Dermis blood vessel endothelial cell (primary cell): ENCODE data around the gene KLHL4. TPM values are rescaled to one million over a fixed set of nuclear protein-coding genes. Genes with fewer than 3 reads are reported as not detected.
A peak's percentile ranks its signal among the peaks of the same experiment; 100 is the strongest.
"Not testable (repeated sequence)": the region's sequence is repeated elsewhere in the genome, so short reads cannot be mapped to it uniquely, and the experiment has no call there.

ENCODE experiments used
- DNase-seq: peaks from one replicate; pipeline ENCODE4 v3.0.0; 2010
- total RNA-seq: library from RNA; depleted of rRNA; stranded (reverse); fragments of >200 nt; gene quantifications from 2 replicates; pipeline ENCODE4 v1.2.3, GENCODE V29; 2014

The KLHL4 gene
- 65.0 and 99.5 TPM in 2 replicates for total RNA-seq

DNA sequence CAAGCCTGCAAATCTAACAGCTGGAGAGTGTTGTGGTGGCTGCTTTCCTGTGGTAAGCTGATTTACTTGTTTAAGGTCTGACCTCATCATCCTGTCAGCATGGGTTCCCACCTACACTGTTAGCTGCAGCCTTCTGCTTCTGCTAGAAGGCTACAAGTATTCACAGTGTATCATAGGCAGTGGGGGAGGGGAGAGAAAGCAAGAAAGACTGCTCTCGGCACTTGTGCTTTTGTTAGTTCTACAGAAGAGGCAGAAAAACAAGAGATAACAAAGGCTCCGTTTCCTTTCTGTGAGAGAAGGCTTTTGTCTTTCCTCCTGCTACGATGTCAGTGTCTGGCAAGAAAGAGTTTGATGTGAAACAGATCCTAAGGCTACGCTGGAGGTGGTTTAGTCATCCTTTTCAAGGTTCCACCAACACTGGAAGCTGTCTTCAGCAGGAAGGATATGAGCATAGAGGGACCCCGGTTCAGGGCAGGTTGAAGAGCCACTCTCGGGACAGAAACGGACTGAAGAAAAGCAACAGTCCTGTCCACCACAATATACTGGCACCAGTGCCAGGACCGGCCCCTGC is at the start of gene KLHL4:
Gene KLHL4, plus strand, starts transcription at position 232 of the 571 bp plus-strand sequence. Its CDS starts 92 bp downstream, at position 324.
- peak; percentile 91 for DNase-seq

- no peak for DNase-seq
Observed at GRCh38 chrX:87468941-87469340, 48.7 kb upstream of the KLHL4 start.

- no peak for DNase-seq
Observed at GRCh38 chrX:87475793-87476192, 41.8 kb upstream of the KLHL4 start.

- DNase-seq: not testable (repeated sequence)
Observed at GRCh38 chrX:87478703-87479102, 38.9 kb upstream of the KLHL4 start.

DNA sequence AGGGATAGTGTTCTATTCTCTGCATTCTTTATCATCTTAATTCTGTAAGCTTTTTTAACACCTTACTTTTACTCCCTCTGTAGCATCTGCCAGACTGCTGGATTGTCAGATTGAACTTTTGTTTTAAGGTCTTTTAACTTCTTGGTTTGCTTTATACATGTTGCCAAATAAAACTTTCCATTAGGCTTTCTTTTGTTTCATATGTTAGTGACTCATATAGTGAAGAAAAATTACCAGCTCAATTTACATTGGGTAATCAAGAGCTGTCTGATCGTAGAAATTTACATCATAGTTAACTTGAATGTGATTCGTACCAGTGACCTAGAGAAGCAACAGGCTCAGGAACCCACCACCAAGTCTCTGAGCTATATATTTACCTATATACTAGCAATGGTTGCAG is 28.5 kb upstream of the KLHL4 start:
- DNase-seq: peak; percentile 25

GRCh38 chrX:87515836-87516235 is 1.8 kb upstream of the KLHL4 start:
- DNase-seq: peak; percentile 9

DNA sequence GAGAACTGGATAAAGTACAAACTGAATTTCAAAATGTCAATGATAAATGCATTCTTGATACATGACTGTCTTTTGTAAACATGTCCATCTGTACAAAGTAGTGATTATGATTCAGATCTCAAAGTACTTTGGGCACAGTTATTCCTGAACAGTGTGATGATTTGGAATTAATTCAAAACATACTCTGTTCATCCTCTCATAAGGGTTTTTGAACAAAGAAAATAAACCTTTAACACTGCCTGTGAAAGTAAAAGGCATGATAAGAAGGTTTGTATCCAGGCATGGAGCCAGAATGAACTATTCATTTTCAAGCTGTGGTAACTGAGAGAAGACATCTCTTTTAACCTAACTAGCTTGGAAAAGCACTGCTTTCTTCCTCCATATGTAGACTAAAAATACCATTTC is 883 bp upstream of the KLHL4 start:
- peak; percentile 57 for DNase-seq

- DNase-seq: peak; percentile 48
Observed at GRCh38 chrX:87518504-87518903, 902 bp downstream of the KLHL4 start.

DNA sequence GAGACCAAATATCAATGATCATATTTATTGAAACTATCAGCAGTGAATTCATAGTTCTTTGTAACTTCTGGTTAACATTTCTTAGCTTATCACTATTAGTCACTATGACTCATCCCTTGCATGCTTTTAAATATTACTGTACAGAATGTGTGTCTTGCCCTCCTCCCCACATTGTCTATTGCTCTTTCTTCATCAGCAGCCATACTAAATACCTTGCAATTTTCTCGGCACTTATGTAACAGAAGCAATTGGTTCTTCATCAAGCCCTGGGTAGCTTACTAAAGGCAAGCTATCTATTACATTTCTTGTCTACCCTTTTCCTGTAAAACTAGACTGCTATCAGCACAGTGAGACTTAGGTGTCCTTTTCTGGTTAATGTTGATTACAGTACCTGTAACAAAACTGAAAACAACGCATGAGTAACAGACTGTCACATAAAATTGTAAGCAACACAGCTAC is 8.2 kb downstream of the KLHL4 start:
- DNase-seq: peak; percentile 54

- no peak for DNase-seq
Observed at GRCh38 chrX:87526281-87526680, 8.7 kb downstream of the KLHL4 start.

GRCh38 chrX:87528487-87528886 is 10.9 kb downstream of the KLHL4 start:
- DNase-seq: no peak

DNA sequence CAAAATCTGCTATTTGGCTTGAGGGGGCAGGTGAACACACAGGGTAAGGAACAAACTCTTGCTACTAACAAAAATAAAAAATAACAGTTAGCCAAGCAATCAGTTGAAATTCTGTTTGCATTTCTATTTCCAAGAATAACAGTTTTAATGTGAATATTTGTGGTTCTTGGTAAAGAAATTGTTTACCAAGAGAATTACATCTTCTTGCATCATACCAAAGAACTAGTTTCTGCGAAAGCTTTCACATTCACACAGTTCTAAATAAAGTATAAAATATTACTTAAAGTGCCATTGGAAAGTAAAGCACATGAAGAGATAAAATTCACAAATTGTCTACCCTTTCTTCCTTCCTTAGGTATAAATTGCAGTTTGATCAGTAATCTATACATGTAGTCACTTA is 54.4 kb downstream of the KLHL4 start:
- DNase-seq: no peak

- no peak for DNase-seq
Observed at GRCh38 chrX:87572901-87573300, 55.3 kb downstream of the KLHL4 start.

DNA sequence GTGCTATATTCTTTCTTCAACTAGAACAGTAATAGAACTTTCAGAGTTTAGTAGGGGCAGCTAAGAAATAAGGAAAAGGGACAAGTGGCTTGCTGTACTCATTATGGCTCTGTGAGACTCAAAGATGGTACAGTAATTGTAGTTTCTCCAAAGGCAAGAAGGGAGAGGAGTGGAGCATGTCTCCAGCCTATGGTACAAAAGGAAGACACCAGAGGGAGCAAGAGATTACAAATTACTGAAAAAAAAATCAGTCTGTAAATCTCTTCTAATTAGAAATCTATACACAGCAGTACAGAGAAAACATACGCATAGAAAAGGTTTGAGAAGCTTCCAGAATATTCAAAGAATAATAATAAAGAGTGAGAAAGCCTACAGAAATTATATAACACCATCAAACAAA is 61.4 kb downstream of the KLHL4 start:
- DNase-seq: peak; percentile 25

GRCh38 chrX:87580862-87581261 is 63.3 kb downstream of the KLHL4 start:
- DNase-seq: no peak

DNA sequence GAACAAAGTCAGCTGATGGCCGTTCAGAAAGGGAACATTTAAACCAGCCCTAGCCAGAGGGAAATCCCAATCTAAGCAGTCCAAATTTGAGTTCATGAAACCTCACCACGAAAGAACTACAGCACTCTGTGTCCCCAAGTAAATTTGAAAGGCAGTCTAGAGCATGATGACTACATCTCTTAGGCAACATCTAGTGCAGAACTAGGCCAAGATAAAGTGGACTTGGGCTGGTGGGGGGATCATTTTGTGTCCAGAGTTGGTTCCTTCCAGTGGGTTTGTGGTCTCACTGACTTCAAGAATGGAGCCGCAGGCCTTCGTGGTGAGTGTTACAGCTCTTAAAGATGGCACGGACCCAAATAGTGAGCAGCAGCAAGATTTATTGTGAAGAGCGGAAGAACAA is 64.9 kb downstream of the KLHL4 start:
- DNase-seq: no peak

- peak; percentile 61 for DNase-seq
Observed at GRCh38 chrX:87583679-87584078, 66.1 kb downstream of the KLHL4 start.

DNA sequence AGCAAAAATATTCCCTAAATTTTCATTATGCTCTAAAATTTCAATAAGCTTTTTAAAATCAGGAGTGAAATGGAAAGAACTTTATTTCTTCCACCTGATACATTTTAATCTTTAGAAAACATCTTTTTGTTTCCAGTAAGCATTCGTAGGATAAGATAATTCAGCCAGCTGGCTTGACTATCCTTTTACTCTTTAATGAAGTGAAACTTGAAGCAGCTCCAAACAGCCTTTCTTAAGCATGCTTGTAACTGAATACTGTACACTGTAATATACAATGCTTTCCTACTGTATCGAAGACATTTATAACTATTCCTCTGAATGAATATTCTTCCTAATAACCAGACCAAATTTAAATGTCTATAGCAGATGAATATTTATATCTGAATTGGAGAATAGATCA is 98.8 kb downstream of the KLHL4 start:
- DNase-seq: no peak

DNA sequence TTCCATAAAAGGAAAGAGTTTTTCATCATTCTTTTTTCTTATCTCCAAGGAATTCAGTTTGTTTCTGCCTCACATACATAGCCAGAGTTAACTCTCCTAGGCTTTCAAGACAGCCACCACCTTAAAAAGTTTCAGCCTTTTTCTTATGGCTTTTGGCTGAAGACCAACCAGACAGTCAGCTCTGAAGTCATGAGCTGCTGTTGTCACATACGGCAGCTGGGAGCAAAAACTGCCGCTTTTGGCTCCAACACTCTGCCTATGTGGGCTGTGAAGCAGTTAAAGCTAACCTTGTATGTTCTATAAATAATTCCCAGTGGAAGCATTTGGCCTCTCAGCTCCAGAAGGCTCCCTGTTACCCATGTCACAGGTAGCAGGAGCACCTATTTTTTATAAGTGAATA is 104.1 kb downstream of the KLHL4 start:
- DNase-seq: peak; percentile 20

DNA sequence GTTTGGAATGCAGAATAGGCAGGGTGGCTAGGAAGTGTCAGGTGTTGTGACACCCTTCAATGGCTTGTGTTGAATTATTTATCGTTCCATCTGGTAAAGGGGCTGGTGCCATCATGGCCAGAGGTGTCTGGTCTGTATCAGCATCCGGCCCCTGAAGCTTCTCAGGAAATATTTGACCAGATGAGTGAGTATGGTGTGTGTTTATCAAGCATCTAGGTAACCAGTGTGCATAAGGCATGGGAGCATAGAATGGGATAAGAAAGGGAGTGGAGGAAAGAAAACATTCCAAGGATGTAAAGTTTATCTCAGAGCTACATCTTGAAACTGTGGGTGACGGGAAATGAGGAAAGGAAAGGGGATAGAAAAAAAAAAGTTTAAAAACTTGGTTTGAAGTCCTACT is 109.4 kb downstream of the KLHL4 start:
- peak; percentile 20 for DNase-seq

DNA sequence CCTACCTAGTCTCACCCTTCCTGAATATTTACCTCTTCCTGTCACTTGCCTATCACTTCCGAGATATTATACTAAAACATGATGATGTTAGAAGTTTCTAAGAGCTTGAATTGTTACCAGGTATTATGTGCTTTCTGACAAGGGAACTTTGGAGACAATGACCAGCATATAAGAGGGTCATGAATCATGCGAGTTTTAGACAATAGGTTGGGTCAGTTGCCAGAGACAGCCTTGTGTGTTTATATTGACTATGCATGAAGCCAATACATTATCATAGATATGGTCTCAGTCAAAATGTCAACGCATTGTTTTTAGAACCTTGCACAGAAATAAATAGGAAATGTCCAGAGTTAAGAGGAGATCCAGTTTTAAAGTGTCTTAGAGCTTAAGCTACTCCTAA is 116.8 kb downstream of the KLHL4 start:
- DNase-seq: peak; percentile 84

GRCh38 chrX:87636533-87636932 is 118.9 kb downstream of the KLHL4 start:
- no peak for DNase-seq

DNA sequence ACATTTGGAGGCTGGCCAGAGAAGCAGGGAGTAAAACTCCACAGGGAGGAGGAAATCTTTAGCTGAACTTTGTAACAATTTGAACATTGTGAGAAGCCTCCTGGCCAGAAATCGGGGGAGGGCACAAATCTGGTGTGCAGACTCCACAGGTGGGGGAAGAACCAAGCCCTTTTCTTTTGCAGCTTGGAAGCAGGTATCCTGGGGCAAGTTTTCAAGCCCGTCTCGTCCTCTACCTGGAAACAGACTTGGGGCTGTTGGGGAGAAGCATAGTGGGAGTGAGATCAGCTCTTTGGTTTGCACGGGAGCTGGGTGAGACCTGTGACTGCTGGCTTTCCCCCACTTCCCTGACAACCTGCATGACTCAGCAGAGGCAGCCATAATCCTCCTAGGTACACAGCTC is 123.8 kb downstream of the KLHL4 start:
- DNase-seq: not testable (repeated sequence)

DNA sequence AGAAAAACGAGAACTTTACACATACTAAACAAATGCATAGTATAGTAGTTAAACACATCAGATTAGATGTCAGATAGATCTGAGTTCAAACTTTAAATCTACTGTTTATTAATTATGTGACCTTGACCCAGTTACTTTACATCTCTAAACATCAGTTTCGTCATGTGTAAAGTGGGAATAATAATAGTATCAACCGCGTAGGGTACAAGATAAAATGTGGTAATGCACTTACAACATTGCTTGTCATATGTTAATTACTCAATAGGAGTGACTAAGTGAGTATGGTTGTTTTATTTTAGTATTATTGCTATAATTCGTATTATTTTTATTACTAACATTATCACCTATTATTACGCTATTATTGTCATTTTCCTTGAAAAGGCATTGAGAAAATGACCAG is 144.2 kb downstream of the KLHL4 start:
- DNase-seq: no peak

GRCh38 chrX:87663421-87663820 is 145.8 kb downstream of the KLHL4 start:
- DNase-seq: peak; percentile 48
